SJSA1 (cell line): ENCODE results near the gene LAMTOR3. TPM values are rescaled to one million over a fixed set of nuclear protein-coding genes. Genes with fewer than 3 reads are reported as not detected.

Experiments
- DNase-seq, 2 experiments: peaks; one replicate each; pipeline ENCODE4 v3.0.0-alpha.2; 2015 to 2020; ENCODE audit warnings: low spot score in 2 of 2, low read depth in 1 of 2
- H3K27ac ChIP-seq: fragments of 250-450 bp; sonication (Bioruptor Pico); 2 replicates; pipeline ENCODE4 v1.5.1; 2020; ENCODE audit warnings: mild to moderate bottlenecking, moderate library complexity
- H3K27me3 ChIP-seq: fragments of 250-450 bp; sonication (Bioruptor Pico); replicated peaks from 2 replicates; pipeline ENCODE4 v1.5.1; 2020; ENCODE audit warnings: mild to moderate bottlenecking, moderate library complexity
- H3K36me3 ChIP-seq: fragments of 250-450 bp; sonication (Bioruptor Pico); 2 replicates; pipeline ENCODE4 v1.5.1; 2020; ENCODE audit warnings: mild to moderate bottlenecking
- H3K4me1 ChIP-seq: fragments of 250-450 bp; sonication (Bioruptor Pico); replicated peaks from 2 replicates; pipeline ENCODE4 v1.6.1; 2021; ENCODE audit warnings: mild to moderate bottlenecking
- H3K4me3 ChIP-seq: fragments of 250-450 bp; sonication (Bioruptor Pico); 2 replicates; pipeline ENCODE4 v1.5.1; 2020; ENCODE audit warnings: mild to moderate bottlenecking
- H3K9me3 ChIP-seq: fragments of 250-450 bp; sonication (Bioruptor Pico); replicated peaks from 2 replicates; pipeline ENCODE4 v1.5.1; 2020; ENCODE audit warnings: mild to moderate bottlenecking
- total RNA-seq: library from RNA; depleted of rRNA; stranded (reverse); fragments of >200 nt; shearing (Covaris generic); gene quantifications from 2 replicates; pipeline ENCODE4 v1.2.3, GENCODE V29; 2014

Gene LAMTOR3
- total RNA-seq, 1 experiment from 2014 or later, result 62.4 TPM

DNA sequence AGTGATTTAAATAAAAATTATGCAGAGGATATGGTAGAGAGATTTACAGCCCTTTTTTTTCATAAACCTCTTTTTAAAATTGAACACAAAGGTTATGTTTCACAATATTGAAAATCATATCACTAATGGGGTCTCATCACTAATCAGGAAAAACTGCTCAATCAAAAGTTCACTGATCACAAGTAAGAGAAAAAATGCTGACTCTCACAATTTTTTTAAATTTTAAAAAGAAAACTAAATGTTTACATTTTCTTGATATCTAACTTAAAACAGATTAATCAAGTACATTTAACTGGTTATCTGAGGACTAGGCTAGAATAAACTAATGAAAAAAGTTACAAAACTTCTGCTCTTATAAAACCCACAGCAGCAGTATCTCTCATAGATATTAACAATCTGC is 8.5 kb downstream of the LAMTOR3 start:
- H3K9me3 ChIP-seq, result no peaks in the 10 kb centered on the region
- no peak for DNase-seq
- no peak overlapping the region for H3K4me3 ChIP-seq
- H3K27me3 ChIP-seq, result no peaks in the 10 kb centered on the region
- H3K27ac ChIP-seq, result peak overlapping the region; percentile 37
- peaks cover 19% of the 10 kb centered on the region for H3K36me3 ChIP-seq
- peaks cover 14% of the 10 kb centered on the region for H3K4me1 ChIP-seq

DNA sequence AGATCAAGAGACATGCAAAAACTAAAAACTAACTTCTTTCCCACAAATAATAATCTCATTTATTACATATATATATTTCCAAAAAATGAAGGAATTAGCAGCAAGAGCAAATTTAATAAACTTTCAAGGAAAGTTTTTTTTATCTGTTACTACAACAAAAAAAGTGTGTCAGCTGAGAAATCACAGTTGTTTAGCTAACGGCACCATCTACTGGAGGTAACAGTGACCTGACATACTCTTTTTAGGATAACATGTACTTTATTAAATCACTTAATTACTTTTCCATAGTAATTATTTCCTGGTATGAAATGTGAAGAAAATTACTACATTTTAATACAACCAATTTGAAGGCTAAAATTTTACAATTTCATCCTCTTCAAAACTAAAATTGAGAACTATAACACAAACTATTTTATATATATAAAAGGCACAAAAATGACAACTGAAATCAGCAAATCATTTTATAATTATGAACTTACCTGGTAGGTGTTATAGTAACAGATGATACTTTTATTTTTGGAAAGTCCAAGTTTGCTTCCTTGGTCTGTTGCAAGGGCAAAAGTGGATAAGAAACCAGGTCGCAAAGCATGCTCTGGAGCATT is 9.1 kb downstream of the LAMTOR3 start:
- no peak overlapping the region for H3K4me3 ChIP-seq
- no peaks in the 10 kb centered on the region for H3K9me3 ChIP-seq
- H3K27me3 ChIP-seq, result no peaks in the 10 kb centered on the region
- peaks cover 14% of the 10 kb centered on the region for H3K4me1 ChIP-seq
- peak in 1 of 2 experiments; percentile 22 for DNase-seq
- H3K27ac ChIP-seq, result no peak overlapping the region
- peaks cover 23% of the 10 kb centered on the region for H3K36me3 ChIP-seq

DNA sequence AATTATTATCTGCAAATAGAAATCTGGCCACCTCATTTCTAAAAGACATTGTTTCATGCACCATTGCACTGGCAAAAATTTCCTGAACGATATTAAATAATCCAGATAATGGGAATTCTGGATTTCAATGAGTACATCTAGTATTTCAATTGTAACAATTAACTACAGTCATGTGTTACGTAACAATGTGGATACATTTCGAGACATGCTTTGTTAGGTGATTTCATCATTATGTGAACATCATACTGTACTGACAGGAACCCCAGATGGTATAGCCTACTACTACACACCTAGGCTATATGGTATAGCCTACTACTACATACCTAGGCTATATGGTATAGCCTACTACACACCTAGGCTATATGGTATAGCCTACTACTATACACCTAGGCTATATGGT is 14.8 kb downstream of the LAMTOR3 start:
- no peaks in the 10 kb centered on the region for H3K4me1 ChIP-seq
- peaks cover 50% of the 10 kb centered on the region for H3K36me3 ChIP-seq

GRCh38 chr4:99878604-99879003 is 15.6 kb downstream of the LAMTOR3 start:
- H3K27ac ChIP-seq, result no peak overlapping the region
- H3K36me3 ChIP-seq, result peaks cover 50% of the 10 kb centered on the region
- no peaks in the 10 kb centered on the region for H3K4me1 ChIP-seq
- no peaks in the 10 kb centered on the region for H3K9me3 ChIP-seq
- DNase-seq, result no peak
- H3K4me3 ChIP-seq, result no peak overlapping the region
- H3K27me3 ChIP-seq, result no peaks in the 10 kb centered on the region

More for the DNA sequence above, 14.8 kb downstream of the LAMTOR3 start:
- no peak overlapping the region for H3K4me3 ChIP-seq
- no peak for DNase-seq
- H3K27ac ChIP-seq, result no peak overlapping the region
- no peaks in the 10 kb centered on the region for H3K27me3 ChIP-seq
- no peaks in the 10 kb centered on the region for H3K9me3 ChIP-seq

- Histone ChIP-seq H3K36me3 (peaks cover 46% of the 10 kb centered on the region), H3K27ac (no peak overlapping the region), H3K4me3 (no peak overlapping the region), H3K4me1 (no peaks in the 10 kb centered on the region), H3K9me3 (no peaks in the 10 kb centered on the region), H3K27me3 (no peaks in the 10 kb centered on the region)
- no peak for DNase-seq
Measured at GRCh38 chr4:99876946-99877345, 17.3 kb downstream of the LAMTOR3 start.

DNA sequence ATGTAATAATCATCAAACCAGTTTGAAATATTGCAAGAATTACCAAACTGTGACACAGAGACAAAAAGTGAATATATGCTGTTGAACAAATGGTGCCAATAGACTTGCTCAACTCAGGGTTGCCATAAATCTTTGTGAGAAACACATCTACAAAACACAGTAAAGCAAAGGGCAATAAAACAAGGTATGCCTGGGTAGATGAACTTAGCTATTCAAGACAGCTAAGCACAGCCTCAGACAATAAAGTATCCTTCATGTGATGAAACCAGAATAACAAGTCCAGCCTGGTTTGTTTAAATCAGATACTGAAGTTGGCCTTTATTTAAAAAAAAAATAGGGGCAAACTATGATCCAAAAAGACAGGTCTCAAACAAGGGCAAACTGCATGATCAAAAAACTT is 19.2 kb downstream of the LAMTOR3 start:
- no peaks in the 10 kb centered on the region for H3K27me3 ChIP-seq
- H3K4me1 ChIP-seq, result no peaks in the 10 kb centered on the region
- H3K27ac ChIP-seq, result no peak overlapping the region
- no peak for DNase-seq
- no peak overlapping the region for H3K4me3 ChIP-seq
- H3K36me3 ChIP-seq, result peaks cover 29% of the 10 kb centered on the region
- no peaks in the 10 kb centered on the region; the same call in 1 of the 2 replicates for H3K9me3 ChIP-seq

GRCh38 chr4:99872570-99872969 is 21.7 kb downstream of the LAMTOR3 start:
- Histone ChIP-seq H3K27me3 (no peaks in the 10 kb centered on the region), H3K4me3 (no peak overlapping the region), H3K9me3 (no peaks in the 10 kb centered on the region; the same call in 1 of the 2 replicates), H3K4me1 (no peaks in the 10 kb centered on the region), H3K27ac (no peak overlapping the region), H3K36me3 (0 out of 2 replicates have a peak, but pooled peaks cover 7% of the 10 kb centered on the region)
- no peak for DNase-seq

DNA sequence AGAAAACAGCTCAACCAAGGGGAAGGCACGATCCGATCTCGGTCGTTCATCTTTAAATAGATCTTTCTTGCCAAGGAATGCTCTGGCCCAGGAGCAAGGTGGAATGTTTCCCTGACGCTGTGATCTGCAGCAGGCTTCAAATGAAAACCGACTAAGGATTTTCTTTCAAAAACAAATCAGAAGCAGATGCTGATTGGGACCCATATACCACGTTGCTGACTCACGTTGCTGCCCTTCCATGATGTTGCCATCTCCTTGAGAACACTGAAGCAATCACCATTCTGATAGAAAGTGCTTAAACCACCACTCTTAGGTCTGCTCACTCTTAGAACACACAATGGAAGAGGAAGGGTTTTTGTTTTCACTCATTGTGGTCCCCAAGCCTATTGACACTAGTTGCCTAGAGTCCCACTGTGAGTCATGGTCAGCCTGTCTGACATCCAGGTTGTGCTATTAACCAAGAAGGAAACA is 26.1 kb downstream of the LAMTOR3 start:
- Histone ChIP-seq H3K36me3 (no peaks in the 10 kb centered on the region), H3K27me3 (no peaks in the 10 kb centered on the region; the same call in 1 of the 2 replicates), H3K4me3 (no peak overlapping the region), H3K4me1 (no peaks in the 10 kb centered on the region), H3K27ac (no peak overlapping the region), H3K9me3 (no peaks in the 10 kb centered on the region; the same call in 1 of the 2 replicates)
- peak in 1 of 2 experiments; percentile 28 for DNase-seq

DNA sequence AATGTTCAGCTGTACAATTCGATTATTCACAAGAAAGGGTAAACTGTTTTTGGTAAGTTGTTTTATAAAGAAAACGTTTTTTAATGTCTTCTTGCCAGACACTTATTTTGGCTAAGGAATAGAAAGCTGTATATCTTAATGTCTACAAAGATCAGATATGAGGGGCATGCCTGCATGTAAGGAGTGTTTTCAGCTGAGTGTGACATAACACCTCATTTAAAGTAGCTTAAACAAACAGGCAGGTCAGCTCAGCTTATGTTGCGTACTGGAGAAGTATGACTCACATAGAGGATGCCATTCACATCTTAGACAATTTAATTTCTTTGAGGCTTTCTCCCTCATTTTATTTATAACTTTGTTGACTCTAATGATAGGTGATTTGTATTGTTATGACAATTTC is 30.4 kb downstream of the LAMTOR3 start:
- H3K4me1 ChIP-seq, result no peaks in the 10 kb centered on the region
- H3K4me3 ChIP-seq, result no peak overlapping the region

DNA sequence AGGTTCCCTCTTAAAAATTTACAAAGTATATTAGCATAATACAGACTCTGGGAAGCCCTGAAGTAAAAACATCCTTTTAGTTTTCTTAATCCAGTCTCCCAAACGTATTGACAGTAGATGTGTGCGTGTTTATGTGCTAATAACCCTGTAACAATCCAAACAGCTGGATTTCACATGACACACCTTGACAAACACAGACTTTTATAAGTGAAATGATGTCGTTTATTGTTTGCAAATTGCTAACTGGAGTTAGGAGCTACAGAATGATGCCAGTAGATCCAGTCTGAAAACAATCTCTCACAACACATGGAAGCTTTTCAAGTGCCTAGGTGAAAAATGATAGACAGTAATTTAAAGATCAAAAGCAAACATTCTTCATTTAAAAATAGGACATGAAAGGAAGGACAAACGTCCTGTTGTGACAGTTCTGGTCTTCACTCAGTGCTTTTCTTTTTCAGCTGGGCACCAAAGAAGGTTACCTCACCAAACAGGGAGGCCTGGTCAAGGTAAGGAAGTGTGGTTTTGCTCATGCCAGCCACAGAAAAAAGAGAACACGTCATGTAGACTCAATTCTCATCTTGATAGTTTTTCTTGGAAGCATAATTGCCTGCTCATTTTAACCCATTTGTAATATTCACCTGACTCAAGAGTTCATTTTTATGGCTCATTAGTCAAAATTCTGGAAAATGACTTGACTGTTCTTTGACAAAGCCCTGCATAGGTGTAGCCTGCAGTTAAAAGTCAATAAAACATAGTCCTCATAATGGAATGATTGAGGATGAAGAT is 32.9 kb downstream of the LAMTOR3 start:
- Histone ChIP-seq H3K36me3 (no peaks in the 10 kb centered on the region), H3K27me3 (peaks cover 3% of the 10 kb centered on the region; the same call in 1 of the 2 replicates), H3K9me3 (no peaks in the 10 kb centered on the region), H3K27ac (no peak overlapping the region), H3K4me1 (no peaks in the 10 kb centered on the region), H3K4me3 (no peak overlapping the region)
- no peak for DNase-seq

More for the DNA sequence above, 30.4 kb downstream of the LAMTOR3 start:
- Histone ChIP-seq H3K27me3 (peaks cover 3% of the 10 kb centered on the region; the same call in 1 of the 2 replicates), H3K9me3 (no peaks in the 10 kb centered on the region), H3K27ac (no peak overlapping the region), H3K36me3 (no peaks in the 10 kb centered on the region)
- DNase-seq, result no peak

DNA sequence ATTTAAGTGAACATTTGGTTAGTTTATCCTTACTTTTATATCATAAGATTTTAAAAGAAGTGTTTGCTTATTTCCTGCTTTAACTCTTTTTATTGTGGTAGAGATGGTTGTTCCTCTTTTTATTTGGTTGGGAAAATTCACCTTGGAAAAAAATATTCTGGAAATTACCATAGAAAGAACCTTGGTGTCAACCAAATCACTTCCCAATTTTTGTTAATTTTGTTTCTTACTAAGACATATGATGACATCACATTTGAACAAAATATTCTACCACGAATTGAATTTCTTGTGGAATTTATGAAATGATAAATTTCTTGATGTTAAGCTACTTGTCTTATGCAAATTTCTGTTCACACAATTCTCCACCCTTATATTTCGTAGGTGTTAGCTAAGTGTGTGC is 33.7 kb downstream of the LAMTOR3 start:
- no peaks in the 10 kb centered on the region for H3K9me3 ChIP-seq

DNA sequence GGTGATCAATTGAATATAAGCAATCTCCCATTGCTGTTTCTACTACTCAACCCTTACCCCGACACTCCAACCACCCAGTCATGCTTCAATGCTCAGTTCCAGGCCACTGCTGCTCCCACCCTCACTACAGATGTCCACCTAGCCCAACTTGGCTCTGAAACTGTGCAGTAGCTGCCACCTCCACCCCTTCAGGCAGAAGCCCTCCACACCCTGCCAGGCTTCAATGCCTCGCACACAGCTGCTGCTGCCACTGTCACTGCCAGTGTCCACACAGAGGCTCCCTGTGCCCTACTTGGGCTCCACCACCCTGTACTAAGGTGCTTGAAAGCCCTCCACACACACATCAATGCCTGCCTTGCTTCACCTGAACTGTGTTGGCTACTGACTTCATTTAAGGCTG is 34.6 kb downstream of the LAMTOR3 start:
- Histone ChIP-seq H3K36me3 (no peaks in the 10 kb centered on the region), H3K9me3 (no peaks in the 10 kb centered on the region), H3K27me3 (0 out of 2 replicates have a peak, but pooled peaks cover 3% of the 10 kb centered on the region), H3K4me3 (no peak overlapping the region), H3K27ac (no peak overlapping the region), H3K4me1 (no peaks in the 10 kb centered on the region)
- no peak for DNase-seq

More for the DNA sequence above, 33.7 kb downstream of the LAMTOR3 start:
- H3K4me3 ChIP-seq, result no peak overlapping the region
- no peaks in the 10 kb centered on the region for H3K4me1 ChIP-seq
- peaks cover 3% of the 10 kb centered on the region; the same call in 1 of the 2 replicates for H3K27me3 ChIP-seq
- no peak for DNase-seq
- no peaks in the 10 kb centered on the region for H3K36me3 ChIP-seq
- H3K27ac ChIP-seq, result no peak overlapping the region

GRCh38 chr4:99857307-99857706 is 36.9 kb downstream of the LAMTOR3 start:
- no peak overlapping the region for H3K4me3 ChIP-seq

GRCh38 chr4:99856166-99856565 is 38.1 kb downstream of the LAMTOR3 start:
- no peaks in the 10 kb centered on the region for H3K36me3 ChIP-seq
- no peaks in the 10 kb centered on the region for H3K4me1 ChIP-seq
- H3K9me3 ChIP-seq, result no peaks in the 10 kb centered on the region
- DNase-seq, result no peak
- no peak overlapping the region for H3K4me3 ChIP-seq
- H3K27me3 ChIP-seq, result 0 out of 2 replicates have a peak, but pooled peaks cover 3% of the 10 kb centered on the region
- no peak overlapping the region for H3K27ac ChIP-seq

More at GRCh38 chr4:99857307-99857706, 36.9 kb downstream of the LAMTOR3 start:
- no peaks in the 10 kb centered on the region for H3K9me3 ChIP-seq
- H3K27me3 ChIP-seq, result 0 out of 2 replicates have a peak, but pooled peaks cover 3% of the 10 kb centered on the region
- DNase-seq, result no peak
- no peaks in the 10 kb centered on the region for H3K36me3 ChIP-seq
- no peaks in the 10 kb centered on the region for H3K4me1 ChIP-seq
- H3K27ac ChIP-seq, result no peak overlapping the region
